A673 (cell line): ENCODE data around the gene CD6.

Source experiments
- CTCF ChIP-seq: fragments of 300-800, 200-600 bp; sonication (generic); conservative IDR thresholded peaks from 2 replicates; pipeline ENCODE4 v1.5.1; 2017; ENCODE audit warnings: low read depth, mild to moderate bottlenecking, antibody characterized with exemption, low read length, moderate library complexity, mixed read lengths
- EZH2 ChIP-seq: fragments of 200-600 bp; sonication (generic); IDR thresholded peaks from 2 replicates; pipeline ENCODE4 v1.6.1; 2017; ENCODE audit warnings: borderline replicate concordance, low read depth, mild to moderate bottlenecking, mixed read lengths, antibody characterized with exemption, low read length; ENCODE audit not compliant: poor library complexity, severe bottlenecking

GRCh38 chr11:60995798-60996197, 24.3 kb downstream of the CD6 start:
- TF ChIP-seq CTCF (no peak), EZH2 (no peak)
